Measurements from ENCODE around the gene MKLN1. TPM values are rescaled to one million over a fixed set of nuclear protein-coding genes. Genes with fewer than 3 reads are reported as not detected.
A peak's percentile ranks its signal among the peaks of the same experiment; 100 is the strongest.

The MKLN1 gene
- polyA plus RNA-seq, 1 of the 3 experiments (the other 2 are of a cell fraction), result 11.0 TPM

DNA sequence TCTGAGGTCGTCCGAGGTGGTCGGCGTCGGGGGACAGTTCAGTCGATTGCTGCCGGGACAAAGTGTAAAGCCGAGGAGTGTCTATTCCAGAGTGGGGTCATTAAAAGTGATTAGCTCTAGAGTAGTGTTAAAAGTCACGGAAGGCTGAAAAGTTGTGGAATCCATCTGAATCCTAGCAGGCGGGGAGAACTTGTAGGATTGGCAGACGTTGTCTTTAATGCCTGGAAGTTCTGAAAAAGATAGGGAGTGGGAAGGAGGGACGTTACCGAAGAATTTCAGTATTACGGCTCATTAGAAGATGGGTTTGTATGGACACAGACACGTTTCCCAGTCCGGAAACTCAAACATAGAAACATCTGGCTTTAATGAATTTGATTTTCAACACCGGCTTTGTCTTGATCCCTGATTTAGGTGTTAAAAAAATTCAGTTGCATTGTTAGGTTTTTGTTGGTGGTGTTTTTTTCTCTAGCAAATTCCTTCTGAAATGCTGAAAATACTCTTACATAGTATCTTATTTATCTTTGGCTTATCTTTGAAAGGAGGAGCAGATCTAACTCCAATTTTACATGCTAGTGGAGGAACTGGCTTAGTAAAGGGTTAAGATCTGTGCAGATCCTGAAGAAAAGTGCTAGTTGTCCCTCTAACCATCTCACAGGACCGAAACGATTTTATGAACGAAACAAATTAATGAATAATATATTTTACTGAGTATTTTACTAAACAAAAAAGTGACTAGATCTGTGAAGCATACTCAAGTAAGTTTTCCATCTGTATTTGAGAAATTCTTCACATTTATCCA lies 900 bp downstream of the MKLN1 start:
- no peak for DNase-seq
- Histone ChIP-seq H2AFZ (ENCODE audit: low read depth) (peak overlapping the region; percentile 88; the same call in 1 of the 2 replicates), H3F3A (replicated peaks; ENCODE audit: insufficient read depth) (peaks cover 7% of the 10 kb centered on the region), H3K36me3 (replicated peaks in 1 of 2; ENCODE audit: control insufficient read depth in 1 of 2, insufficient read depth in 2 of 2, low read length in 1 of 2) (peaks cover 1 to 17% of the 10 kb centered on the region in 2 experiments), H3K9me3 (no peaks in the 10 kb centered on the region), H3K4me3 (ENCODE audit: low read depth in 2 of 2, low read length in 1 of 2) (peak overlapping the region; percentile 93 to 96), H4K20me1 (ENCODE audit: insufficient read depth) (peaks cover 37% of the 10 kb centered on the region), H3K79me2 (ENCODE audit: insufficient read depth) (peaks cover 57% of the 10 kb centered on the region), H3K9me2 (no peaks in the 10 kb centered on the region), H3K9ac (peak overlapping the region; percentile 99), H3K27ac (ENCODE audit: low read depth in 2 of 2, low read length in 1 of 2) (peak overlapping the region; percentile 97 to 98), H3K27me3 (ENCODE audit: insufficient read depth) (no peaks in the 10 kb centered on the region), H3K4me1 (ENCODE audit: control insufficient read depth in 1 of 2, insufficient read depth in 2 of 2, low read depth in 1 of 2, low read length in 1 of 2) (peaks cover 11 to 15% of the 10 kb centered on the region in 2 experiments; a peak in 2 of 4 replicates), H3K4me2 (peak overlapping the region; percentile 94)
- ChIA-PET CTCF (interaction anchor here (0.5 to 1.6 kb wide), 9 partner anchors 8 to 1251 kb away, joined by 3 to 5 read pairs (median 3); no protein-coding TSS in a partner anchor), POLR2A (interaction anchor here (0.5 to 1.9 kb wide), 4 partner anchors 10 to 256 kb away, joined by 3 to 6 read pairs (median 3); no protein-coding TSS in a partner anchor)
- TF ChIP-seq ELF1 (IDR thresholded peaks at IDR 0.05) (no peak), TCF12 (IDR thresholded peaks at IDR 0.05) (peak; percentile 49; the same call in 1 of the 2 replicates), CHD2 (IDR thresholded peaks at IDR 0.05; ENCODE audit: low read length, partially characterized antibody) (peak; percentile 8), TEAD4 (IDR thresholded peaks at IDR 0.05; ENCODE audit: borderline replicate concordance, insufficient read depth) (no peak), TAF1 (IDR thresholded peaks at IDR 0.05; ENCODE audit: borderline replicate concordance, low read depth, low read length) (0 out of 2 replicates have a peak, but pooled peaks have one; percentile 22)
- TF ChIP-seq, protein P1, sequence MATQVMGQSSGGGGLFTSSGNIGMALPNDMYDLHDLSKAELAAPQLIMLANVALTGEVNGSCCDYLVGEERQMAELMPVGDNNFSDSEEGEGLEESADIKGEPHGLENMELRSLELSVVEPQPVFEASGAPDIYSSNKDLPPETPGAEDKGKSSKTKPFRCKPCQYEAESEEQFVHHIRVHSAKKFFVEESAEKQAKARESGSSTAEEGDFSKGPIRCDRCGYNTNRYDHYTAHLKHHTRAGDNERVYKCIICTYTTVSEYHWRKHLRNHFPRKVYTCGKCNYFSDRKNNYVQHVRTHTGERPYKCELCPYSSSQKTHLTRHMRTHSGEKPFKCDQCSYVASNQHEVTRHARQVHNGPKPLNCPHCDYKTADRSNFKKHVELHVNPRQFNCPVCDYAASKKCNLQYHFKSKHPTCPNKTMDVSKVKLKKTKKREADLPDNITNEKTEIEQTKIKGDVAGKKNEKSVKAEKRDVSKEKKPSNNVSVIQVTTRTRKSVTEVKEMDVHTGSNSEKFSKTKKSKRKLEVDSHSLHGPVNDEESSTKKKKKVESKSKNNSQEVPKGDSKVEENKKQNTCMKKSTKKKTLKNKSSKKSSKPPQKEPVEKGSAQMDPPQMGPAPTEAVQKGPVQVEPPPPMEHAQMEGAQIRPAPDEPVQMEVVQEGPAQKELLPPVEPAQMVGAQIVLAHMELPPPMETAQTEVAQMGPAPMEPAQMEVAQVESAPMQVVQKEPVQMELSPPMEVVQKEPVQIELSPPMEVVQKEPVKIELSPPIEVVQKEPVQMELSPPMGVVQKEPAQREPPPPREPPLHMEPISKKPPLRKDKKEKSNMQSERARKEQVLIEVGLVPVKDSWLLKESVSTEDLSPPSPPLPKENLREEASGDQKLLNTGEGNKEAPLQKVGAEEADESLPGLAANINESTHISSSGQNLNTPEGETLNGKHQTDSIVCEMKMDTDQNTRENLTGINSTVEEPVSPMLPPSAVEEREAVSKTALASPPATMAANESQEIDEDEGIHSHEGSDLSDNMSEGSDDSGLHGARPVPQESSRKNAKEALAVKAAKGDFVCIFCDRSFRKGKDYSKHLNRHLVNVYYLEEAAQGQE (IDR thresholded peaks at IDR 0.05; ENCODE audit: low read depth, low read length), result 0 out of 2 replicates have a peak, but pooled peaks have one; percentile 5
- TF ChIP-seq, protein P2, sequence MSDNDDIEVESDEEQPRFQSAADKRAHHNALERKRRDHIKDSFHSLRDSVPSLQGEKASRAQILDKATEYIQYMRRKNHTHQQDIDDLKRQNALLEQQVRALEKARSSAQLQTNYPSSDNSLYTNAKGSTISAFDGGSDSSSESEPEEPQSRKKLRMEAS (IDR thresholded peaks at IDR 0.05; ENCODE audit: low read depth), result 0 out of 2 replicates have a peak, but pooled peaks have one; percentile 15
- 4% methylated on average over 20 of the region's 20 CpGs for WGBS (ENCODE audit: low lambda C conversion rate)

DNA sequence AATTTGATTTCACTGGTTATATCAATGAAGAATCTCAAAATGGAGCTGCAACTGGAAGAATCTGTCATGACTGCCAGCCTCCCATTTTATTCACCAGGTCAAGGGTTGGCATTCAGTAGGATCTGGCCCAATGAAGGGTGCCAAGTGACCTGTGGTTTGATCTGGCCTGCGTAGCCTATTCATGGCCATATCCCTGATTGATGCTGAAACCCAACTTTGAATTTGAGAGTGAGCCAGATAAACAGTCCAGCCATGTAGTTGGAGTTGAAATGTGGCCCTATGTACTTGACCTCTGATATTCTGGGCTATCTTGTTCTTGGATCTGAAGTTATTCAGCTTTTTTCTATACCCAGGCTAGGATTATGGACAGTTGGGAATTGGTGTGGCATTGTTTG lies 1.5 kb downstream of the MKLN1 start:
- peak overlapping the region; percentile 97 to 98 for H3K27ac ChIP-seq (ENCODE audit: low read depth in 2 of 2, low read length in 1 of 2)
- peaks cover 4 to 23% of the 10 kb centered on the region in 2 experiments for H3K36me3 ChIP-seq (replicated peaks in 1 of 2; ENCODE audit: control insufficient read depth in 1 of 2, insufficient read depth in 2 of 2, low read length in 1 of 2)
- peak overlapping the region; percentile 93 to 96 for H3K4me3 ChIP-seq (ENCODE audit: low read depth in 2 of 2, low read length in 1 of 2)
- peak overlapping the region; percentile 99; the same call in 1 of the 2 replicates for H3K9ac ChIP-seq
- H3K27me3 ChIP-seq (ENCODE audit: insufficient read depth), result no peaks in the 10 kb centered on the region
- H2AFZ ChIP-seq (ENCODE audit: low read depth), result no peak overlapping the region
- ChIA-PET CTCF (interaction anchor here (1.6 kb wide), 1 partner anchor 25 kb away, joined by 5 read pairs; no protein-coding TSS in a partner anchor), POLR2A (no interaction called here)
- H3K79me2 ChIP-seq (ENCODE audit: insufficient read depth), result peaks cover 63% of the 10 kb centered on the region
- H3F3A ChIP-seq (replicated peaks; ENCODE audit: insufficient read depth), result peaks cover 7% of the 10 kb centered on the region
- no peak for DNase-seq
- H3K9me3 ChIP-seq, result no peaks in the 10 kb centered on the region
- H3K4me2 ChIP-seq, result peak overlapping the region; percentile 94
- H3K9me2 ChIP-seq, result no peaks in the 10 kb centered on the region
- WGBS (ENCODE audit: low lambda C conversion rate), result 69% methylated on average over 1 of the region's 1 CpG
- peaks cover 43% of the 10 kb centered on the region for H4K20me1 ChIP-seq (ENCODE audit: insufficient read depth)
- peaks cover 11 to 15% of the 10 kb centered on the region in 2 experiments; a peak in 2 of 4 replicates for H3K4me1 ChIP-seq (ENCODE audit: control insufficient read depth in 1 of 2, insufficient read depth in 2 of 2, low read depth in 1 of 2, low read length in 1 of 2)
- TF ChIP-seq EZH2phosphoT487 (IDR thresholded peaks at IDR 0.05; ENCODE audit: borderline replicate concordance, low read depth) (no peak), CHD2 (IDR thresholded peaks at IDR 0.05; ENCODE audit: low read length, partially characterized antibody) (no peak), YY1 (IDR thresholded peaks at IDR 0.05; ENCODE audit: low read depth) (no peak), RAD21 (IDR thresholded peaks at IDR 0.05; ENCODE audit: low read length) (no peak), TAF1 (IDR thresholded peaks at IDR 0.05; ENCODE audit: borderline replicate concordance, low read depth, low read length) (no peak), EP300 (IDR thresholded peaks at IDR 0.05; ENCODE audit: borderline replicate concordance in 1 of 2, low read depth in 1 of 2, low read length in 1 of 2) (no peak), FOXJ3 (CRISPR knock-in tag; IDR thresholded peaks at IDR 0.05) (no peak), SMC3 (IDR thresholded peaks at IDR 0.05; ENCODE audit: low read depth, low read length) (no peak), POLR2AphosphoS5 (IDR thresholded peaks at IDR 0.05; ENCODE audit: low read depth, low read length) (no peak), NFIC (IDR thresholded peaks at IDR 0.05; ENCODE audit: borderline replicate concordance) (no peak)
- TF ChIP-seq, protein P3, sequence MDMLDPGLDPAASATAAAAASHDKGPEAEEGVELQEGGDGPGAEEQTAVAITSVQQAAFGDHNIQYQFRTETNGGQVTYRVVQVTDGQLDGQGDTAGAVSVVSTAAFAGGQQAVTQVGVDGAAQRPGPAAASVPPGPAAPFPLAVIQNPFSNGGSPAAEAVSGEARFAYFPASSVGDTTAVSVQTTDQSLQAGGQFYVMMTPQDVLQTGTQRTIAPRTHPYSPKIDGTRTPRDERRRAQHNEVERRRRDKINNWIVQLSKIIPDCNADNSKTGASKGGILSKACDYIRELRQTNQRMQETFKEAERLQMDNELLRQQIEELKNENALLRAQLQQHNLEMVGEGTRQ (IDR thresholded peaks at IDR 0.05; ENCODE audit: borderline replicate concordance, low read depth, low read length), result no peak
- TF ChIP-seq, protein P1 (IDR thresholded peaks at IDR 0.05; ENCODE audit: low read depth, low read length), result no peak

All from SK-N-SH (cell line).